ENCODE data around the gene HIGD1A. TPM values are rescaled to one million over a fixed set of nuclear protein-coding genes. Genes with fewer than 3 reads are reported as not detected.

HIGD1A gene
- total RNA-seq, 1 experiment from 2014 or later = 77.6 TPM

DNA sequence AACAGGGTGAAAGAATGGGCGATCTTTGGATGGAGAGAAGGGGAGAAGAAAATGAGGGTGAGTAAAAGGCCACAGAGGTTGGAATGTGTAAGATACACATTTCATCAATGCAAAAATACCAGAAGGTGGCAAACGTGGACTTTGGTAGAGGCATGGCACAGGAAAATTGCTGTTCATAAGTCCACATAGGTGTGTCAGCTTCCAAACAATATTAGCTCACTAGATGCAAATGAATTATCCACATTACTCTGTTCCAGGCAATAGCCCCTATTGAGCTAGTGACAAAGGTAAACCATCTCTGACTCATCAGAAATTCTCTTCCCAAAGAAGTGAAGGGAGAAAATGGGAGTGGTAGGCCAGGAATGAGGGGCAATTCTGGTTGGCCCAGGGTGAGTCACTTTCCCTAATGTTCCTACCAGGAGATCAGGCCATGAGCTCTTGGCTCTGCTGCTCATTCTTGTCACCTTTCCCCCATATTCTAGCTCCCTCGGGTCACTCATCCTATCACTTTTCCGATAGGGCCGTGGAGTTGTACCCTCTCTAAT lies 24.9 kb upstream of the HIGD1A start:
- Histone ChIP-seq H4K8ac (replicated peaks; ENCODE audit: insufficient read length, low read depth, low read length) (no peak overlapping the region), H2BK5ac (ENCODE audit: insufficient read length, low read length) (no peak overlapping the region), H2BK15ac (ENCODE audit: low read depth, low read length) (no peak overlapping the region), H3K79me1 (ENCODE audit: insufficient read depth, low read depth, low read length, poor library complexity, severe bottlenecking) (no peaks in the 10 kb centered on the region), H4K91ac (ENCODE audit: insufficient read length, low read depth, low read length) (no peak overlapping the region), H4K5ac (ENCODE audit: insufficient read length, low read depth, low read length) (no peak overlapping the region), H2BK120ac (ENCODE audit: low read depth, low read length, poor library complexity, severe bottlenecking) (no peak overlapping the region), H3K27me3 (ENCODE audit: insufficient read depth, low read length) (no peaks in the 10 kb centered on the region), H3K9ac (ENCODE audit: extremely low read depth, insufficient read length, low read length) (no peak overlapping the region), H3K14ac (ENCODE audit: insufficient read depth, low read length) (no peak overlapping the region), H3K23me2 (ENCODE audit: insufficient read length, low read depth, low read length, poor library complexity, severe bottlenecking) (no peaks in the 10 kb centered on the region), H2AK5ac (ENCODE audit: insufficient read length, low read length) (no peak overlapping the region), H3K27ac (ENCODE audit: insufficient read length, low read depth, low read length) (no peak overlapping the region), H3K4me2 (ENCODE audit: insufficient read depth, insufficient read length, low read length) (no peak overlapping the region), H3K4me1 (ENCODE audit: insufficient read depth, low read length) (no peaks in the 10 kb centered on the region), H2AFZ (ENCODE audit: low read length) (no peak overlapping the region), H3K56ac (ENCODE audit: insufficient read length, low read depth, low read length) (no peak overlapping the region), H2BK20ac (ENCODE audit: low read depth, low read length, poor library complexity, severe bottlenecking) (no peak overlapping the region), H2BK12ac (ENCODE audit: insufficient read length, low read depth, low read length) (no peak overlapping the region), H3K18ac (ENCODE audit: insufficient read length, low read depth, low read length) (no peak overlapping the region), H3K9me3 (ENCODE audit: control insufficient read depth, low read depth, low read length) (no peaks in the 10 kb centered on the region), H3K79me2 (ENCODE audit: insufficient read depth, low read length) (no peaks in the 10 kb centered on the region), H3K4ac (ENCODE audit: low read depth, low read length) (no peak overlapping the region), H4K20me1 (ENCODE audit: control insufficient read depth, insufficient read depth, insufficient read length) (no peaks in the 10 kb centered on the region), H3T11ph (ENCODE audit: low read length) (no peak overlapping the region), H3K23ac (ENCODE audit: insufficient read length, low read depth, low read length) (no peak overlapping the region)
- H3K27ac Mint-ChIP-seq = no peak overlapping the region
- no peak for DNase-seq
- H3K36me3 Mint-ChIP-seq (ENCODE audit: insufficient read depth in 1 of 3, low read depth in 3 of 3) = no peaks in the 10 kb centered on the region
- no peaks in the 10 kb centered on the region for H3K27me3 Mint-ChIP-seq (ENCODE audit: low read depth)
- peaks cover 13 to 16% of the 10 kb centered on the region in 2 experiments for H3K4me1 Mint-ChIP-seq
- WGBS (ENCODE audit: extremely low coverage, insufficient read length, low lambda C conversion rate) = no CpG with 5 or more reads among the region's 5 CpGs
- no peaks in the 10 kb centered on the region; a peak in 1 of 5 replicates for H3K9me3 Mint-ChIP-seq
- TF ChIP-seq, protein P1, sequence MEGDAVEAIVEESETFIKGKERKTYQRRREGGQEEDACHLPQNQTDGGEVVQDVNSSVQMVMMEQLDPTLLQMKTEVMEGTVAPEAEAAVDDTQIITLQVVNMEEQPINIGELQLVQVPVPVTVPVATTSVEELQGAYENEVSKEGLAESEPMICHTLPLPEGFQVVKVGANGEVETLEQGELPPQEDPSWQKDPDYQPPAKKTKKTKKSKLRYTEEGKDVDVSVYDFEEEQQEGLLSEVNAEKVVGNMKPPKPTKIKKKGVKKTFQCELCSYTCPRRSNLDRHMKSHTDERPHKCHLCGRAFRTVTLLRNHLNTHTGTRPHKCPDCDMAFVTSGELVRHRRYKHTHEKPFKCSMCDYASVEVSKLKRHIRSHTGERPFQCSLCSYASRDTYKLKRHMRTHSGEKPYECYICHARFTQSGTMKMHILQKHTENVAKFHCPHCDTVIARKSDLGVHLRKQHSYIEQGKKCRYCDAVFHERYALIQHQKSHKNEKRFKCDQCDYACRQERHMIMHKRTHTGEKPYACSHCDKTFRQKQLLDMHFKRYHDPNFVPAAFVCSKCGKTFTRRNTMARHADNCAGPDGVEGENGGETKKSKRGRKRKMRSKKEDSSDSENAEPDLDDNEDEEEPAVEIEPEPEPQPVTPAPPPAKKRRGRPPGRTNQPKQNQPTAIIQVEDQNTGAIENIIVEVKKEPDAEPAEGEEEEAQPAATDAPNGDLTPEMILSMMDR (conservative IDR thresholded peaks at IDR 0.05) = no peak
- no peak overlapping the region for H3K4me3 Mint-ChIP-seq
